HG03378 (cell line): ENCODE data around the gene OR2J1.
"Not testable (repeated sequence)": the region's sequence is repeated elsewhere in the genome, so short reads cannot be mapped to it uniquely, and the experiment has no call there.

Experiments used
- ATAC-seq: cut with Tn5 transposase; IDR thresholded peaks from one replicate; pipeline ENCODE4 v1.9.1; 2021; ENCODE audit warnings: mild to moderate bottlenecking, moderate library complexity; ENCODE audit not compliant: unreplicated experiment

Gene OR2J1

DNA sequence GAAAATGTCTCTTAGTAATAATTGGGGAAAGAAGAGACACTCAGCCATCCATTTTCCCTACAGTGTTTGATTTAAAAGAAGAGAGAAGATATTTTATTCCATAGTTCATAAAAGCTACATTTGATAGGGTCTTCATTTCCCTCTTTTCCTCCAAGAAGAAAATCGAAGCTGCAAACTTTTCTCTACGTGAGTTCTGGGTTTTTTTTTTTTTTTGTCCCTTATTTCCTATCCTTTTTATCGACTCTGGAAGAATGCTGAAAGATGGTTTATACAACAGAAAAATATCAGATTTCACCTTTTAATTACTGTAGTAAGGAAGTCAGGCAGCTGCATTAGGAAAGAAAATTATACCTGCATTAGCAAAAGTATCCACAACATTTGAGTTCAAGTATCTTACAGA is at the start of gene OR2J1:
Gene OR2J1 (plus strand): TSS at position 301 of the 400 bp plus-strand sequence. CDS start 1,453 bp downstream, outside the sequence.
- no peak for ATAC-seq

GRCh38 chr6:29051680-29052079 is 47.6 kb upstream of the OR2J1 start:
- ATAC-seq: no peak

DNA sequence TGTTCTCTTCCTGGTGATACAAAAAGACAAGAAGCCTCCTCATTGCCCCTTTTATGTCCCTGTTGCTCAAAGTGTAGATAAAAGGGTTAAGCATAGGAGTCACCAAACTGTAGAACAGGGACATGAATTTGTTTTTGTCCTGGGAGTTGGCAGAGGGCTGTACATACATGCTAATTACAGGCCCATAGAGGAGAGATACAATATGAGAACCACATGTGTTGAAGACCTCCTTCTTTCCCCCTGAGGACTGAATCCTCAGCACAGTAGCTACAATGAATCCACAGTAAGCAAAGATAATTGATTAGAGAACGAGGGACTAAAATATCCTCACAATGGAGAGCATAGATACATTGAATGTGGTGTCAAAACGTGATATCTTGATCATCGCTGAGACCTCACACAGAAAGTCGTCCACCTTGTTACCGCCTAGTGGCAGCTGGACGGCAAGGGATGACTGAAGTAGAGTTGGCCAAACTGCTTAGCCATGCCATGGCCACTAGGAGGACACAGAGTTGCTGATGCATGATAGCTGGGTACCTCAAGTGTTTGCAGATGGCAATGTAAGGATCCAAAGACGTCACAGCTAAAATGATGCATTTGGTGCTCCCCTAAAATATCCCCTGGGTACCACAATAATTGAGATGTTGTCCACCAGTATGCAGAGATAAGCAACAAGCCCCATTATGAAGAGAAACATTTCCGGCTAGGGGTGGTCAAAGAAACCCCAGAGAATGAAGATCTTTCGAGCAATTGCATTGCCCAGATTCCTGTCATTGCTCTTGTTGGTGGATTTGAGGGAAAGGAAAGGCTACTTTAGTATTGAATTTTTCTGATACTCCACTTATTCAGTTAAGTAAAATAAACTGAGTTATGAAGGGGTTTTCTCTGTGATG is 27.2 kb upstream of the OR2J1 start:
- ATAC-seq: no peak

GRCh38 chr6:29079203-29079602 is 20.1 kb upstream of the OR2J1 start:
- ATAC-seq: no peak

- no peak for ATAC-seq
These were observed 18.0 kb upstream of the OR2J1 start for GRCh38 chr6:29081312-29081711.

DNA sequence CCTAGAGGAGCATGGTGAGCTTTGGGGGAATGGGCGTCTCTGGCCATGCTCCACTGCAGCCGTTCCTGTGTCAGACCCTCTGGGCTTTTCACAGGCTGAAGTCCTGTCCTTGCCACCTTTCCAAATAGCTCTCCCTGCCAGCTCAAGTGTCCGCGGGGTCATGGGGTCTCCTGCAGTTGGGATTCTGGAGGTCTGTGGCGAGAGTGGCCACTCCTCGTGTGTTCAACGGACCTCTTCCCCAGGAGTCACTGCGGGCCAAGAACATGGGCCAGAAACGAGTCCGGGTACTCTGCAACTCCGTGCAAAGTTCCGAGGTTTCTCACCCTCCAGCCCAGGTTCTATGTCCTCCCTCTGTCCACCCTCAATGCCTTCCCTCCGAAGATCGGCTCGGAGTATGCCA is 16.8 kb upstream of the OR2J1 start:
- no peak for ATAC-seq

DNA sequence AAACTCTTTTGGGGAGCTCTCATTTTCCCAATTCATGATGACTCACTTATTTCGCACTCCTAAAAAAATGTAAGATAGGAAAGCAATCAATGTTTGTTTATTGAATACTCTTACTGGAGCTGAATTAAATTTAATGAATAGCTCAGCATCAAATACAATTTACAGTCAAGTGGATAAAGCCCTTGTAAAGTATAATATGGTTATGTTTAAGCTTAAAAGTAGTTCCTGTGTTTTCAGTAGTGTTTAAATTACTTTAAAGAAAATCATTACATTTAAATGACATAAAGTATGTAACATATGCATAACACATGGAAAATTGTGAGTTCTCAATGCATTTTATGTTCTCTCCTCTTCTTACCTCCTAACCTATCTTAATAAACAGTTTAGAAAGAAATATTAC is 12.1 kb upstream of the OR2J1 start, which contains the start of gene OR2B3:
Gene OR2B3 (minus strand): TSS at position 101 of the 400 bp plus-strand sequence. CDS start 65 bp downstream, at position 36.
- ATAC-seq: no peak

DNA sequence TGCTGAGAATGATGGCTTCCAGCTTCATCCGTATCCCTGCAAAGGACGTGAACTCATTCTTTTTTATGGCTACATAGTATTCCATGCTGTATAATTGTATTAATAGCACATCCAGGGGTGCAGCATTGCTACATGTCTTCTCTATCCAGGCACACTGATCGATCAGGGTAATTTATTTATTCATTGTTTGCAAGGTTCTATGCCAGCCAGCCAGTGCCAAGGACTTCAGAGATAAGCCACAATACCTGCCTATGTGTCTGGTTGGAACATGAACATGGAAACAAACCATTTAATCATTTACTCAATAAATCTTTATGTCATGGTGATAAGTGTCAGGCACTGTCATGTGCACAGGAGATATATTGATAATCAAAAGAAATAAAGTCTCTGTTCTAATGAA is 6.3 kb upstream of the OR2J1 start:
- ATAC-seq: no peak

DNA sequence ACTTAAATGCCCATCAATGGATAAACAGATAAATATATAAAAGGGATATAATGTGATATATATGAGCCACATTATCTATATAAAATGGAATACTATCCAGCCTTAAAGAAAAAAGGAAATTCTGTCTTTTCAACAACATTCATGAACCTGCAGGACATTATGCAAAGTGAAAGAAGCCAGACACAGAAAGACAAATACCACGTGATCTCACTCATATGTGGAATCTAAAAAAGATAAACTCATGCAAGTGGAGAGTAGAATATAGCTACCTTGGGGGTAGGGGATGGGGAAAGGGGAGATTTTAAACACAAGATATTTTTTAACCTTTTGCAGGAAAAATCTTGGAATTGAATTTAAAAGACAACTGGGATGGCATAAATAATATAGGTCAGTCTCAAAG is 1.5 kb upstream of the OR2J1 start:
- ATAC-seq: no peak

GRCh38 chr6:29107758-29108157 is 8.5 kb downstream of the OR2J1 start, which contains the start of gene OR2J3:
Gene OR2J3, plus strand, starts transcription at chr6:29108058. Its CDS starts 3,833 bp downstream, at chr6:29111891.
- no peak for ATAC-seq

- ATAC-seq: no peak
These were observed 12.8 kb downstream of the OR2J1 start for GRCh38 chr6:29112135-29112534.

GRCh38 chr6:29114964-29115363 is 15.7 kb downstream of the OR2J1 start:
- not testable (repeated sequence) for ATAC-seq

DNA sequence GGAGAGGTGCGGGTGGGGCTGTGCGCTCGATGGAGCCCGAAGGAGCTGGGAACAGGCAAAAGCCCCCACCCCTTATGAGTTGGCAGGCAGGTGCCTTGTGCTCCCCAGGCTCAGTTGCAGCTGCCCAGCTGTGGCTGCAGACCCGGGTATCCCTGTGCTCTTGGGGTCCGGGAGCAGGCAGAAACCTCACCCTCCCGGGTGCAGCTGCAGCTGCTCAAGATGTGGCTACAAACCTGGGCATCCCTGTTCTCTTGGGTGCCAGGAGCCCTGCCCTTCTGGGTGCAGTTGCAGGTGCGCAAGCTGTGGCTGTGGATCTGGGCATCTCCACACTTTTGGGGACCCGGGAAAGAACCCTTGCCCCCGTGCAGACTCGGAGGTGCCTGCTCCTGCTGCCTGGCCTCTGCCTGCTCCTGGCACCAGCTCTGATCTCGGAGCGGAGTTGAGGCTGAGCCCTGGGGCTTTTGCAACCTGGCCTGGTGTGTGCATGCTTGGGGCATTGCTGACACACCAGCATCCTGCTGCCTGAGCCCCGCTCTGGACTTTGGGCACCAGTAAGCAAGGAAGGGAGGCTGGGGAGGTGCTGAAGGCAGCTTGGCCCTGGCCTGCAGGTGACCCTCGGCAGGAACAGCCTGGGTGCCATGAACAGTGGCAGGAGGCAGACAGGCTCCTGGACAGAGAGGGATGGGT is 30.2 kb downstream of the OR2J1 start:
- ATAC-seq: no peak

- ATAC-seq: no peak
These were observed 31.4 kb downstream of the OR2J1 start for GRCh38 chr6:29130644-29131043.

DNA sequence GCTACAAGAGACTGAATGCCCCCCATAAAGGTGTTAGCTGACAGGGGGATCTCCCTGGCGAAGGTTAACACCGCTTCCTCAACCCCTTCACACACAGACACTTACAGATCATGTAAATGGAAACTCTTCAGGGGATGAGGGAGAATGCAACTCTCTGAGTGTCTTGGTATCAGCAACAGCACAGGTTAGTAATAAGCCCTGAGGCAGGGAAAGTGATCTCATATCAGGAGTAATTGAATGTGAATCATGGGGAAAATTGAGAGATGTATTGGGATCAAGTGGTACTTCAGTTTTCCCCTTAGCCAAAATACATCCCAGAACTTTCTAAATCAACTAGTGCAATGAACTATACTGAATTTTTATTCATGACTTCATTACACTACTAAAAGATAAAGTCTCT is 32.4 kb downstream of the OR2J1 start:
- no peak for ATAC-seq

DNA sequence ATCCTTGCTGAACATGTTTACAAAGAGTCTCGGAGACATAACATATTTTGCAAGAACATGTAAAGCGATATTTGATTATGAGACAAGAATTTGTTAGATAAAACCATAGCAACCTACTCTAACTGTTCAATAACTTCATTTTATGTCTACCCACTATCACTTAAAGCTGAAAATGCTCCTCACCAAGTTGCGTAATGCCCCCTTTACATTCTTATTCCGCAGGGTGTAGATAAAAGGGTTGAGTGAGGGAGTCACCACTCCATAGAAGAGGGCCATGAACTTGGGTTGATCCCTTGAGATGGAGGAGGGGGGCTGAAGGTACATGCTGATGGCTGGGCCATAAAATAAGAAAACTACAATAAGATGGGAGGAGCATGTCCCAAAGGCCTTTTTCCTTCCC is 38.4 kb downstream of the OR2J1 start:
- no peak for ATAC-seq

GRCh38 chr6:29141606-29142005 is 42.3 kb downstream of the OR2J1 start:
- no peak for ATAC-seq

- ATAC-seq: no peak
These were observed 43.0 kb downstream of the OR2J1 start for GRCh38 chr6:29142309-29142708.

DNA sequence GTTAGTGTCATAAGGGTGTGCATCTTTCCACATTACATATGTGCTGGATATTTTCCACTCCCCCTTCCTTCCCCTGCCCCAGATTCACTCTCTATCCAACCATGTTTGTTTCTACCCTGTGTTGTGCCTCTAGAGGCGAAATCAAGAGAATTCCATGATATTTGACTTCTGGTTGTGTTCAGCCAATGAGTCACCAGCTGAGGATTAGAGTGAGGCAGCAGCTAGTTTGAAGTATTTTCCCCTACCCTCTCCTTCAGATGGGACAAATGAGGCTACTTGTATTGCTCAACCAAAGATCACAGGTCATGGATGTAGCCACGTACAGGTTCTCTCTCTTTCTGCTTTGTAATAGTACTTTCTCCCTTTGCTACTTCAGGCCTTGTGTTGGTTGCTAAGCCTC is 46.9 kb downstream of the OR2J1 start:
- ATAC-seq: no peak

- ATAC-seq: no peak
These were observed 47.8 kb downstream of the OR2J1 start for GRCh38 chr6:29147074-29147473.

GRCh38 chr6:29149444-29149843 is 50.2 kb downstream of the OR2J1 start:
- ATAC-seq: not testable (repeated sequence)
